Endothelial cell (in vitro differentiated cells): ENCODE results near the gene AARS1. TPM values are rescaled to one million over a fixed set of nuclear protein-coding genes. Genes with fewer than 3 reads are reported as not detected.
A peak's percentile ranks its signal among the peaks of the same experiment; 100 is the strongest.
"Not testable (repeated sequence)": the region's sequence is repeated elsewhere in the genome, so short reads cannot be mapped to it uniquely, and the experiment has no call there.

Source experiments
- DNase-seq: peaks from one replicate; pipeline ENCODE4 v3.0.0; 2021; ENCODE audit warnings: low spot score
- H3K27ac Mint-ChIP-seq: one replicate; pipeline ENCODE4 v1.8.0; 2021; ENCODE audit warnings: mixed read lengths, inconsistent platforms; ENCODE audit not compliant: unreplicated experiment
- H3K27me3 Mint-ChIP-seq: one replicate; pipeline ENCODE4 v1.8.0; 2021; ENCODE audit warnings: mild to moderate bottlenecking, moderate library complexity, mixed read lengths, inconsistent platforms; ENCODE audit not compliant: unreplicated experiment
- H3K36me3 Mint-ChIP-seq: one replicate; pipeline ENCODE4 v1.8.0; 2021; ENCODE audit warnings: mild to moderate bottlenecking, low read depth, mixed read lengths, inconsistent platforms; ENCODE audit not compliant: unreplicated experiment
- H3K4me1 Mint-ChIP-seq: one replicate; pipeline ENCODE4 v1.8.0; 2021; ENCODE audit warnings: mild to moderate bottlenecking, mixed read lengths, inconsistent platforms; ENCODE audit not compliant: unreplicated experiment
- H3K4me3 Mint-ChIP-seq: one replicate; pipeline ENCODE4 v1.8.0; 2021; ENCODE audit warnings: mild to moderate bottlenecking, mixed read lengths, inconsistent platforms; ENCODE audit not compliant: unreplicated experiment
- H3K9me3 Mint-ChIP-seq: one replicate; pipeline ENCODE4 v1.8.0; 2021; ENCODE audit warnings: mixed read lengths, inconsistent platforms; ENCODE audit not compliant: unreplicated experiment
- CTCF ChIP-seq: fragments of 200-600 bp; sonication (generic); IDR thresholded peaks from one replicate; pipeline ENCODE4 v1.5.0; 2021; ENCODE audit warnings: antibody characterized with exemption; ENCODE audit not compliant: unreplicated experiment
- total RNA-seq: library from RNA; stranded (reverse); fragmentation: NEBNext Ultra II Directional; extraction: Animal tissue kit (Norgen Biotek cat#: 25700); gene quantifications from one replicate; pipeline ENCODE4 v1.2.1, GENCODE V29; 2021; ENCODE audit not compliant: unreplicated experiment

AARS1 gene
- total RNA-seq, 1 donor from 2014 or later, result 60.4 TPM

GRCh38 chr16:70270176-70270575 is 19.1 kb downstream of the AARS1 start:
- Mint-ChIP-seq H3K27ac (no peak overlapping the region), H3K36me3 (peaks cover 41% of the 10 kb centered on the region), H3K27me3 (peaks cover 2% of the 10 kb centered on the region)

GRCh38 chr16:70269471-70269870 is 19.8 kb downstream of the AARS1 start:
- Mint-ChIP-seq H3K4me1 (peaks cover 4% of the 10 kb centered on the region), H3K27me3 (peaks cover 2% of the 10 kb centered on the region), H3K9me3 (no peaks in the 10 kb centered on the region), H3K36me3 (peaks cover 48% of the 10 kb centered on the region), H3K27ac (no peak overlapping the region), H3K4me3 (no peak overlapping the region)
- no peak for DNase-seq
- no peak for TF ChIP-seq CTCF

More at GRCh38 chr16:70270176-70270575, 19.1 kb downstream of the AARS1 start:
- no peaks in the 10 kb centered on the region for H3K9me3 Mint-ChIP-seq
- DNase-seq, result no peak
- H3K4me1 Mint-ChIP-seq, result peaks cover 4% of the 10 kb centered on the region
- peak overlapping the region; percentile 68 for H3K4me3 Mint-ChIP-seq
- TF ChIP-seq CTCF, result no peak

GRCh38 chr16:70267922-70268321 is 21.4 kb downstream of the AARS1 start:
- not testable (repeated sequence) for H3K4me1 Mint-ChIP-seq, H3K9me3 Mint-ChIP-seq
- H3K27ac Mint-ChIP-seq, result peak overlapping the region; percentile 18

GRCh38 chr16:70267516-70267915 is 21.8 kb downstream of the AARS1 start:
- peak; percentile 76 for TF ChIP-seq CTCF
- Mint-ChIP-seq H3K36me3 (peaks cover 46% of the 10 kb centered on the region), H3K27me3 (no peaks in the 10 kb centered on the region), H3K4me3 (no peak overlapping the region), H3K4me1 (peaks cover 4% of the 10 kb centered on the region), H3K9me3 (no peaks in the 10 kb centered on the region), H3K27ac (peak overlapping the region; percentile 18)
- DNase-seq, result peak; percentile 70

More at GRCh38 chr16:70267922-70268321, 21.4 kb downstream of the AARS1 start:
- not testable (repeated sequence) for H3K4me3 Mint-ChIP-seq, H3K27me3 Mint-ChIP-seq, DNase-seq
- peaks cover 48% of the 10 kb centered on the region for H3K36me3 Mint-ChIP-seq

GRCh38 chr16:70259903-70260302 is 29.4 kb downstream of the AARS1 start:
- DNase-seq, H3K4me1 Mint-ChIP-seq, H3K27ac Mint-ChIP-seq, H3K27me3 Mint-ChIP-seq, H3K9me3 Mint-ChIP-seq, H3K4me3 Mint-ChIP-seq: not testable (repeated sequence)
- H3K36me3 Mint-ChIP-seq, result peaks cover 34% of the 10 kb centered on the region

GRCh38 chr16:70258946-70259345 is 30.4 kb downstream of the AARS1 start:
- Mint-ChIP-seq H3K27me3 (peaks cover 3% of the 10 kb centered on the region), H3K4me3 (peak overlapping the region; percentile 17), H3K36me3 (peaks cover 35% of the 10 kb centered on the region), H3K4me1 (no peaks in the 10 kb centered on the region), H3K27ac (no peak overlapping the region), H3K9me3 (no peaks in the 10 kb centered on the region)
- TF ChIP-seq CTCF, result no peak
- DNase-seq, result no peak
